ENCODE measurements around the gene CDK6.
"Not testable (repeated sequence)": the region's sequence is repeated elsewhere in the genome, so short reads cannot be mapped to it uniquely, and the experiment has no call there.

The CDK6 gene

DNA sequence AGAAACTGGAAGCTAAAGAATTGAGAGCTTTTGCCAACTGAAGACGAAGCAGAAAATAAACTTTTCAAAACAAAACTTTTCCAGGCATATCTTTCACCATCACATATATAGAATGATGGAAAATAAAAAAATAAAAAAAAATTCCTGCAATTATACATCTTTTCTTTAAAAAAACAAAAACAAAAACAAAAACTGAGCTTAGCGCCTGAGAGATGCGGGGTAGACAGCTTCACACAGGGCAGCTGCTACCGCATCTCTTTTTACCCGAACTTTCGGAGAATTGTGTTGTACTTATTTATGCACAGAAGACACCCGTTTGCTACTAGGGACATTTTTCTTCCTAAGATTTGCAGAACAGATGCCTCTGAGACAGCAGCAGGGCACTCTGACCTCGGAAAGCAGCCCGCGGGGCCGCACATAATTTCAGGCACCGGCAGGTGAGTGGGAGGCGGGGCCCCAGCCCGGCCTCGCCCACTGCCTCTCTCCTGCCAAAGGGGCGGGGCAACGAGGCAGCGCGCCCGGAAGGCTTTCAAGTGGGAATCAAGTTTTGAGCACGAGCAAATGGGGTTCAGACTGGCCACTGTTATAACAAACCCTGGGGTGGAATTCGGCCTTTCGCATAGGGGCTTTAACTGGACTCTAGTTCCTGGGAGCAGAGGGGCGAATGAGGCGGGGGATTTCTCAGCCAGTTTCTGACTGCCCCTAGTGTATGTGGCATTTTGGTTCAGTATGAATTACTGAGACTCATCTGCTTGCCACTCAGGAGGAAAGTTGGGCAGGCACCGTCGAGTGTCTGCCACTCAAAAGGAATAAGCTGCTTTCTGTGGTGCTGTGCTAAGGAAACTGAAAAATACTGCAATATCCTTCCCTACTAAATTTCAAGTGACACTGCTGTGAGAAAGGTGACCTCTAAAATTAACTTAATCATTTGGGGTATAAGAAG, 227.7 kb downstream of the CDK6 start:
- TF ChIP-seq MAX (IDR thresholded peaks at IDR 0.05; ENCODE audit: low read depth, low read length) (no peak), MYC (IDR thresholded peaks at IDR 0.05; ENCODE audit: low read depth, low read length) (no peak), POLR2A (IDR thresholded peaks at IDR 0.05; ENCODE audit: extremely low read depth, insufficient read length) (no peak)
- TF ChIP-seq, protein P1, sequence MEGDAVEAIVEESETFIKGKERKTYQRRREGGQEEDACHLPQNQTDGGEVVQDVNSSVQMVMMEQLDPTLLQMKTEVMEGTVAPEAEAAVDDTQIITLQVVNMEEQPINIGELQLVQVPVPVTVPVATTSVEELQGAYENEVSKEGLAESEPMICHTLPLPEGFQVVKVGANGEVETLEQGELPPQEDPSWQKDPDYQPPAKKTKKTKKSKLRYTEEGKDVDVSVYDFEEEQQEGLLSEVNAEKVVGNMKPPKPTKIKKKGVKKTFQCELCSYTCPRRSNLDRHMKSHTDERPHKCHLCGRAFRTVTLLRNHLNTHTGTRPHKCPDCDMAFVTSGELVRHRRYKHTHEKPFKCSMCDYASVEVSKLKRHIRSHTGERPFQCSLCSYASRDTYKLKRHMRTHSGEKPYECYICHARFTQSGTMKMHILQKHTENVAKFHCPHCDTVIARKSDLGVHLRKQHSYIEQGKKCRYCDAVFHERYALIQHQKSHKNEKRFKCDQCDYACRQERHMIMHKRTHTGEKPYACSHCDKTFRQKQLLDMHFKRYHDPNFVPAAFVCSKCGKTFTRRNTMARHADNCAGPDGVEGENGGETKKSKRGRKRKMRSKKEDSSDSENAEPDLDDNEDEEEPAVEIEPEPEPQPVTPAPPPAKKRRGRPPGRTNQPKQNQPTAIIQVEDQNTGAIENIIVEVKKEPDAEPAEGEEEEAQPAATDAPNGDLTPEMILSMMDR (IDR thresholded peaks at IDR 0.05; ENCODE audit: low read depth, low read length) = no peak
- no peak for DNase-seq (ENCODE audit: low read depth)
- H3K4me3 ChIP-seq (ENCODE audit: low read depth, low read length) = no peak overlapping the region

- no peak for DNase-seq (ENCODE audit: low read depth)
- TF ChIP-seq MAX (IDR thresholded peaks at IDR 0.05; ENCODE audit: low read depth, low read length) (no peak), POLR2A (IDR thresholded peaks at IDR 0.05; ENCODE audit: extremely low read depth, insufficient read length) (no peak)
- TF ChIP-seq, protein P1 (IDR thresholded peaks at IDR 0.05; ENCODE audit: low read depth, low read length) = no peak
- no peak overlapping the region for H3K4me3 ChIP-seq (ENCODE audit: low read depth, low read length)
These were observed 229.4 kb downstream of the CDK6 start for GRCh38 chr7:92606985-92607384.

DNA sequence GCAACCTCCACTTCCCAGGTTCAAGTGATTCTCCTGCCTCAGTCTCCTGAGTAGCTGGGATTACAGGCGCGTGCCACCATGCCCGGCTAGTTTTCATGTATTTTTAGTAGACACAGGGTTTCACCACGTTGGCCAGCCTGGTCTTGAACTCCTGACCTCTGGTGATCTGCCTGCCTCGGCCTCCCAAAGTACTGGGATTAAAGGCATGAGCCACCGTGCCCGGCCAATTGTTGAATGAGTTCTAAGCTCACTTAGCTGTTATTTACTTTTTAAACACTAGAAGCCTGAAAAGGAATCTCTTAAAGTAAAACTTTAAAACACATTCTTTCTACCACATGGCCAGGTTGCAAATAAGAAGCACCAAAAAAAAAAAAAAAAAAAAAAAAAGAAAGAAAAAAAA, 231.9 kb downstream of the CDK6 start:
- H3K4me3 ChIP-seq (ENCODE audit: low read depth, low read length); DNase-seq (ENCODE audit: low read depth): not testable (repeated sequence)

GRCh38 chr7:92603089-92603445, 233.3 kb downstream of the CDK6 start:
- TF ChIP-seq POLR2A (IDR thresholded peaks at IDR 0.05; ENCODE audit: extremely low read depth, insufficient read length) = no peak
- no peak for TF ChIP-seq MYC (IDR thresholded peaks at IDR 0.05; ENCODE audit: low read depth, low read length)
- TF ChIP-seq, protein P1 (IDR thresholded peaks at IDR 0.05; ENCODE audit: low read depth, low read length) = no peak
- TF ChIP-seq MAX (IDR thresholded peaks at IDR 0.05; ENCODE audit: low read depth, low read length) = no peak
- DNase-seq (ENCODE audit: low read depth) = no peak
- H3K4me3 ChIP-seq (ENCODE audit: low read depth, low read length) = no peak overlapping the region

DNA sequence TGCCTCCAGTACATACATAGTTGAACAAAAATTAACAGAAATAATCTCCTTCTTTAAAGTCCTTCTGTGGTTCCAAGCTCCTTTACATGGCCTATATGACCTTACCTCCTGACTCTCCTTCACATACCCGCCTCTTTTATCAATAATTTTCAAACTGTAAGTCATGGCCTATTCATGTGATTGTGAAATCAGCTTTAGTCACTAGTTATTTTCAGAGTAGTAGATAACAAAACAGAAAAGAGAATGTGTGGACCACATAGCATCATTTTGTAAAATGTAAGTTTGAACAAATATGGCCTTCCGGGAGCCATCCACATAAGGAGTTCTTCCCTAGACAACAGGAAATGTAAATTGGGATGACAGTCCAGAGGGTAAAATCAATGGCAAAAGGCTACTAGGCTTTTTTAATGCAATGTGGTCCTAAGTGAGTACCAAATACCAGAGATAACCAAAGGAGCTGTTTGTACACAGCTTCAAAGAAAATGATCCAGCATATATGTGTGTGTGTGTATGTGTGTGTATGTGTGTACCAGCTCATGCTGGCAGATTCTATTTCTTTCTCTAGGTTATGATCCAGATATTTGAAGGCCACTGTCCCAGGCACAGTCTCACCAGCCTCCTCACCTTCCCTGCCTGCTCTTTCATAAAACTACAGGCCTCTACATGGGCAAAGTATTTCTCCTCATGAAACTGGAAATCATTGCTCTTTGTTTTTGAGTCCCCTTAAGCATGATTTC, 233.9 kb downstream of the CDK6 start:
- DNase-seq (ENCODE audit: low read depth) = no peak
- TF ChIP-seq MAX (IDR thresholded peaks at IDR 0.05; ENCODE audit: low read depth, low read length) (no peak), POLR2A (IDR thresholded peaks at IDR 0.05; ENCODE audit: extremely low read depth, insufficient read length) (no peak), MYC (IDR thresholded peaks at IDR 0.05; ENCODE audit: low read depth, low read length) (no peak)
- TF ChIP-seq, protein P1 (IDR thresholded peaks at IDR 0.05; ENCODE audit: low read depth, low read length) = no peak
- H3K4me3 ChIP-seq (ENCODE audit: low read depth, low read length) = no peak overlapping the region

GRCh38 chr7:92598310-92598981, 237.9 kb downstream of the CDK6 start:
- DNase-seq (ENCODE audit: low read depth) = no peak
- TF ChIP-seq, protein P1 (IDR thresholded peaks at IDR 0.05; ENCODE audit: low read depth, low read length) = no peak
- no peak for TF ChIP-seq MYC (IDR thresholded peaks at IDR 0.05; ENCODE audit: low read depth, low read length)
- TF ChIP-seq POLR2A (IDR thresholded peaks at IDR 0.05; ENCODE audit: extremely low read depth, insufficient read length) = no peak
- no peak for TF ChIP-seq MAX (IDR thresholded peaks at IDR 0.05; ENCODE audit: low read depth, low read length)
- no peak overlapping the region for H3K4me3 ChIP-seq (ENCODE audit: low read depth, low read length)

Data from NB4 (cell line).